Thyroid gland (tissue), 4 donors: ENCODE data around the gene ANKFY1. TPM values are rescaled to one million over a fixed set of nuclear protein-coding genes. Genes with fewer than 3 reads are reported as not detected.

Experiments
- DNase-seq, 2 donors: peaks; one replicate each; pipeline ENCODE4 v3.0.0-alpha.2; 2019
- H3K27ac ChIP-seq, 3 donors: fragments of 200-600 bp; sonication (generic); 1 replicate in 2 of 3; 2 replicates in 1 of 3; pipeline ENCODE4 v1.5.1; 2016 to 2019; ENCODE audit warnings: mild to moderate bottlenecking in 1 of 3, moderate library complexity in 1 of 3
- H3K27me3 ChIP-seq: fragments of 200-600 bp; sonication (generic); one replicate; pipeline ENCODE4 v1.5.1; 2019
- H3K36me3 ChIP-seq, 2 donors: fragments of 200-600 bp; sonication (generic); one replicate each; pipeline ENCODE4 v1.5.1; 2016 to 2019
- H3K4me1 ChIP-seq, 2 donors: fragments of 200-600 bp; sonication (generic); one replicate each; pipeline ENCODE4 v1.5.1; 2017 to 2019
- H3K4me3 ChIP-seq, 3 donors: fragments of 200-600 bp; sonication (generic); replicated peaks in 1 of 3; 1 replicate in 2 of 3; 2 replicates in 1 of 3; pipeline ENCODE4 v1.5.1; 2016; ENCODE audit warnings: mild to moderate bottlenecking in 1 of 3
- H3K9me3 ChIP-seq: fragments of 200-600 bp; sonication (generic); one replicate; pipeline ENCODE4 v1.5.1; 2017
- POLR2A ChIP-seq, 2 donors: fragments of 450-650 bp; IDR thresholded peaks; one replicate each; pipeline ENCODE4 v1.6.1; 2017; ENCODE audit warnings: antibody characterized with exemption in 2 of 2, mild to moderate bottlenecking in 2 of 2, moderate library complexity in 1 of 2
- WGBS, 2 donors: methylation state at CpG; one replicate each; pipeline ENCODE4 v1.1.5; 2017; 5-methylcytosine and 5-hydroxymethylcytosine counted together
- intact Hi-C: fragments of 100-400 bp; cut with DNase I; formaldehyde crosslinking; loops from one replicate; pipeline ENCODE4 v1.15.1; 2023
- total RNA-seq, 4 donors: library from RNA; depleted of rRNA; stranded (reverse); fragments of >200 nt; gene quantifications; one replicate each; pipeline ENCODE4 v1.2.3, GENCODE V29; 2016
- TF ChIP-seq, protein P1 (sequence below), 6 experiments: fragments of 200-600 bp in 3 of 6; fragments of 450-650 bp in 3 of 6; sonication (generic) in 3 of 6; IDR thresholded peaks; one replicate each; pipeline ENCODE4 v1.5.1; 2016 to 2019; ENCODE audit warnings: antibody characterized with exemption in 6 of 6, mild to moderate bottlenecking in 2 of 6, inconsistent platforms in 1 of 6, moderate library complexity in 1 of 6

The ANKFY1 gene
- total RNA-seq, 4 donors from 2014 or later = 36.8 to 51.3 (median 46.3) TPM

DNA sequence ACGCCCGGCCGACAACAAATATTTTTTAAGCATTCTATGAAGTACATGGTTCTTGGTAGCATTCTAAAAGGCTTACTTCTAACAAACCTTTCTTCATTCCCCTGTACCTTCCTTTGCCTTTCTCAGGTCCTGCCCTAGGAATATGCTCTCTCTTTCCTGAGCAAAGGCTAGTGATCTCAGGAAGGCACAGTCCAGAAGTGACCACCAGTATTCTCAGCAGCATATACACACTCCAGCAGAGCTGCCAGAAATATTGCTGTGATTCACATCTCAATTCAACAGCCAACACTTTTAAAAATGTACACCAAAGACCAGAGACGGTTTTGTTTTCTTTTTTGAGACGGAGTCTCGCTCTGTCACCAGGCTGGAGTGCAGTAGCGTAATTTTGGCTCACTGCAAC is 41.4 kb upstream of the ANKFY1 start:
- intact Hi-C loops = no loop called here
- Histone ChIP-seq H3K4me3 (no peak overlapping the region), H3K27me3 (no peaks in the 10 kb centered on the region), H3K27ac (no peak overlapping the region), H3K4me1 (peaks cover 0 to 5% of the 10 kb centered on the region in 2 donors), H3K36me3 (no peaks in the 10 kb centered on the region), H3K9me3 (no peaks in the 10 kb centered on the region)
- WGBS, 2 donors = 92 to 93% methylated on average over 7 of the region's 7 CpGs
- no peak for DNase-seq
- TF ChIP-seq, protein P1, sequence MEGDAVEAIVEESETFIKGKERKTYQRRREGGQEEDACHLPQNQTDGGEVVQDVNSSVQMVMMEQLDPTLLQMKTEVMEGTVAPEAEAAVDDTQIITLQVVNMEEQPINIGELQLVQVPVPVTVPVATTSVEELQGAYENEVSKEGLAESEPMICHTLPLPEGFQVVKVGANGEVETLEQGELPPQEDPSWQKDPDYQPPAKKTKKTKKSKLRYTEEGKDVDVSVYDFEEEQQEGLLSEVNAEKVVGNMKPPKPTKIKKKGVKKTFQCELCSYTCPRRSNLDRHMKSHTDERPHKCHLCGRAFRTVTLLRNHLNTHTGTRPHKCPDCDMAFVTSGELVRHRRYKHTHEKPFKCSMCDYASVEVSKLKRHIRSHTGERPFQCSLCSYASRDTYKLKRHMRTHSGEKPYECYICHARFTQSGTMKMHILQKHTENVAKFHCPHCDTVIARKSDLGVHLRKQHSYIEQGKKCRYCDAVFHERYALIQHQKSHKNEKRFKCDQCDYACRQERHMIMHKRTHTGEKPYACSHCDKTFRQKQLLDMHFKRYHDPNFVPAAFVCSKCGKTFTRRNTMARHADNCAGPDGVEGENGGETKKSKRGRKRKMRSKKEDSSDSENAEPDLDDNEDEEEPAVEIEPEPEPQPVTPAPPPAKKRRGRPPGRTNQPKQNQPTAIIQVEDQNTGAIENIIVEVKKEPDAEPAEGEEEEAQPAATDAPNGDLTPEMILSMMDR (IDR thresholded peaks at IDR 0.05) = no peak

GRCh38 chr17:4304417-4305027 is 40.7 kb upstream of the ANKFY1 start:
- no peaks in the 10 kb centered on the region for H3K36me3 ChIP-seq
- TF ChIP-seq, protein P1 (IDR thresholded peaks at IDR 0.05) = peak; percentile 18 to 76 (median 56)
- no peak for TF ChIP-seq POLR2A (IDR thresholded peaks at IDR 0.05)
- no peaks in the 10 kb centered on the region for H3K9me3 ChIP-seq
- H3K27me3 ChIP-seq = no peaks in the 10 kb centered on the region
- peaks cover 0 to 3% of the 10 kb centered on the region in 2 donors for H3K4me1 ChIP-seq
- DNase-seq = peak; percentile 21 to 35
- no peak overlapping the region for H3K4me3 ChIP-seq
- WGBS, 2 donors = 50 to 52% methylated on average over 6 of the region's 6 CpGs
- intact Hi-C loops = loop anchor here (5.0 kb wide), 1 partner anchor 87 kb away; no protein-coding TSS in a partner anchor
- H3K27ac ChIP-seq = no peak overlapping the region

DNA sequence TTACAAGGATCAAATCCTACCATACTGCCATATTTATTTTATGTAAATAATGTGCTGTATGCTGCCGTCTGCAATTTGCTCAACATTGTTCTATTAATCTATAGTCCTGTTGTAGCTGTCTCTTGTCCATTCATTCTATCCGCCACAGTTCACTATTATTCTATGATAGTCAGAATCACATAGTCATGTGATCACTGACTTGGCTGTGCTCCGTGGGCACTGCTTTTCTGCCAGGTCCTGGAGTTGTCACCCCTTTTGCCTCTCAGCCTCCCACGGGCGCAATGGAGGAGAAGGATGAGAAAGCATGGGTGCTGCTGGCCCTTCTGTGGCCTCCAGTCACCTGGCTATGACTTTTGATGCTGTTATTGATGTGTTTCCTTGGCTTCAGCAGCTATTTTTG is 37.3 kb upstream of the ANKFY1 start:
- no peaks in the 10 kb centered on the region for H3K9me3 ChIP-seq
- intact Hi-C loops = loop anchor here (5.0 kb wide), 1 partner anchor 84 kb away; no protein-coding TSS in a partner anchor
- no peaks in the 10 kb centered on the region for H3K27me3 ChIP-seq
- H3K4me3 ChIP-seq = no peak overlapping the region
- TF ChIP-seq, protein P1 (IDR thresholded peaks at IDR 0.05) = no peak
- no peak for TF ChIP-seq POLR2A (IDR thresholded peaks at IDR 0.05)
- no peak for DNase-seq
- H3K27ac ChIP-seq = no peak overlapping the region
- H3K4me1 ChIP-seq = no peaks in the 10 kb centered on the region
- WGBS, 2 donors = 91 to 94% methylated on average over 5 of the region's 5 CpGs
- no peaks in the 10 kb centered on the region for H3K36me3 ChIP-seq

- Histone ChIP-seq H3K4me3 (no peak overlapping the region), H3K36me3 (no peaks in the 10 kb centered on the region), H3K9me3 (no peaks in the 10 kb centered on the region), H3K27me3 (no peaks in the 10 kb centered on the region), H3K27ac (no peak overlapping the region), H3K4me1 (no peaks in the 10 kb centered on the region)
- TF ChIP-seq POLR2A (IDR thresholded peaks at IDR 0.05) = no peak
- TF ChIP-seq, protein P1 (IDR thresholded peaks at IDR 0.05) = no peak
- WGBS, 2 donors = 88 to 91% methylated on average over 3 of the region's 3 CpGs
- DNase-seq = no peak
- intact Hi-C loops = no loop called here
Observed at GRCh38 chr17:4297351-4297750, 33.6 kb upstream of the ANKFY1 start.

DNA sequence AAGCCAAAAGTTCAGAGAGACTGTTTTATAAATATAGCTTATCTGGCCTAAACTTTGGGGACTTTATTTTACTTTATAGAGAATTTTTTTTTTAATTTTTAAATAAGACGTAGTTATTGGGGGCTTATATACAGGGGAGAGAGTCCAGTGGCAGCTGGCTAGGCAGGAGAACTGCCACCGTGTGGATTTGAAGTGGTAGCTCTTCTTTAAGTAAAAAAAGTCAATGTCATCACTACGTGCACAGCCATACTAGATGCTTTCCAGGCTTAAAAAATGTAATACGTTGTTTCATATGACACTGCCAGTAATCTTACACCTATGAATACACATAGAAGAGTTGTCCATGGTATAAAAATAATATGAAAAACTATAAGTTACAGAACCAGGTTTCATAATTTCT is 31.9 kb upstream of the ANKFY1 start:
- TF ChIP-seq POLR2A (IDR thresholded peaks at IDR 0.05) = no peak
- TF ChIP-seq, protein P1 (IDR thresholded peaks at IDR 0.05) = no peak
- 66 to 68% methylated on average over 4 of the region's 4 CpGs for WGBS, 2 donors
- DNase-seq = no peak
- Histone ChIP-seq H3K9me3 (no peaks in the 10 kb centered on the region), H3K36me3 (peaks cover 3% of the 10 kb centered on the region in 2 donors), H3K27me3 (no peaks in the 10 kb centered on the region), H3K27ac (no peak overlapping the region), H3K4me3 (no peak overlapping the region), H3K4me1 (no peaks in the 10 kb centered on the region)
- intact Hi-C loops = no loop called here
